Thyroid gland (tissue), 4 donors: ENCODE measurements around the gene ANAPC16. TPM values are rescaled to one million over a fixed set of nuclear protein-coding genes. Genes with fewer than 3 reads are reported as not detected.

Experiments
- small RNA-seq: library from RNA; depleted of rRNA; stranded (forward); fragments of <200 nt; gene quantifications from one replicate; pipeline ENCODE3, GENCODE V24; 2016
- total RNA-seq, 4 donors: library from RNA; depleted of rRNA; stranded (reverse); fragments of >200 nt; gene quantifications; one replicate each; pipeline ENCODE4 v1.2.3, GENCODE V29; 2016

ANAPC16 gene
- total RNA-seq, 4 donors from 2014 or later = 100 to 214 (median 129) TPM

Small RNAs within 50 kb of the gene (small RNA-seq; reads per million reads assigned to genes)
- gene RF00019 (not detected), gene RF00340 (not detected)

Other genes starting within 250 kb of the ANAPC16 start
- 10 to 100 TPM in 3 of 4 donors, 1 to 10 TPM in 1; 4.3 to 17.6 (median 13.5) TPM for gene SPOCK2, start 127.5 kb upstream of the ANAPC16 start, total RNA-seq
- gene ASCC1, start 264 bp downstream of the ANAPC16 start, total RNA-seq = 10 to 100 TPM; 26.7 to 30.3 (median 28.1) TPM
- 100 to 1,000 TPM in 3 of 4 donors, 10 to 100 TPM in 1; 93.0 to 309 (median 134) TPM for gene DDIT4, start 57.9 kb downstream of the ANAPC16 start, total RNA-seq
- gene DNAJB12, start 138.9 kb downstream of the ANAPC16 start, total RNA-seq = 10 to 100 TPM; 31.6 to 49.7 (median 44.1) TPM